Suppressor macrophage treated with lipopolysaccharide for 4 hours (primary cell): ENCODE results near the gene CADPS2.
"Not testable (repeated sequence)": the region's sequence is repeated elsewhere in the genome, so short reads cannot be mapped to it uniquely, and the experiment has no call there.

Experiments
- DNase-seq: peaks from one replicate; pipeline ENCODE4 v3.0.0-alpha.2; 2020

The CADPS2 gene

DNA sequence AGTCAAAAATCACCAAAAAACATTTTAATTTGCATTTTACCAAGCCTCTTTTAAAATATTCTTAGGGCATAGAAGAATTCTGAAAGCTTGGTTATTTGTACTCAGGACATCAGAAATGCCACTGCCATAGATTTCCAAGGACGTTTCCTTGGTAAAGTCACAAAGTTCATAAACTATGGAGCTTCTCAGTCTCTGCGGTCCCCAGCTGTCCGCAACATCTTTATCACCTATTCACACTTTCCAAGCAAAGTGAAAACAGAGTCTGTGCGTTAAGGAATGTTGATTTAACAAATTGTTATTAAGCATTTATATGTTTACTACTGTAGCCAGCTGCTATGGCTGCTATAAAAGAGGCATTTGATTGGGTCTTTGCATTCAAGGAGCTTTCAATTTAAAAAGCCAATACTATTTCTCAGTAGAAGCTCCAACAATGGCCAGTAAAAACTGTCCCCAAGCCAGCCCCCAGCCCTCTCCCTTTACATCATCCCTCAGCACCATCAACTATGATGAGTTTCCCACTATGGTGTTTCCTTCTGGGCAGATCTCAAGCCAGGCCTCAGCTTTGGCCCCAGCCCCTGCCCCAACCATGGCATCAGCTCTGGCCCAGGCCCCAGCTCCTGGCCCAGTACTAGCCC lies 36.8 kb downstream of the CADPS2 start:
- DNase-seq, result no peak

- DNase-seq, result no peak
These were observed 38.3 kb downstream of the CADPS2 start for GRCh38 chr7:122847871-122848473.

GRCh38 chr7:122846591-122846990 lies 39.7 kb downstream of the CADPS2 start:
- DNase-seq, result no peak

DNA sequence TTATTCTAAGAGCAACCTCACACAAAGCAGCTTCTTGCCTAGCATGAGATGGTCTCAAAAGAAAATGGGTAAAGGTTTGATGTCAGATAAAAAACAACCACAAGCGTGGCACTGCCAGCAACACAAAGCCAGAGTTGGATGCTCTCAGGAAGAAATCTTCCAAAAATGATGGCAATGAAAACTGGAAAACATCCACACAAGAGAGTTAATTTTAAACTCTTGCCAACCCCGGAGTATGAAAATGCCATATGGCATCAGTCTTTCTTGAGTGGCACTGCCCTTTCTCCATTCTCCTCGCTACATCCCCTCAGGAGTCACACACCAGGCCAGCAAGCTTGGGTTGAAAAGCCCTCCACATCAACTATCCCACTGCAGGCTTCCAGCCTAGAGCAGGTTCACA lies 41.0 kb downstream of the CADPS2 start:
- no peak for DNase-seq

GRCh38 chr7:122844191-122844988 lies 41.9 kb downstream of the CADPS2 start:
- DNase-seq, result no peak

- no peak for DNase-seq
These were observed 43.3 kb downstream of the CADPS2 start for GRCh38 chr7:122842971-122843370.

- not testable (repeated sequence) for DNase-seq
These were observed 50.0 kb downstream of the CADPS2 start for GRCh38 chr7:122836286-122836685.

GRCh38 chr7:122834571-122834942 lies 51.7 kb downstream of the CADPS2 start:
- not testable (repeated sequence) for DNase-seq

DNA sequence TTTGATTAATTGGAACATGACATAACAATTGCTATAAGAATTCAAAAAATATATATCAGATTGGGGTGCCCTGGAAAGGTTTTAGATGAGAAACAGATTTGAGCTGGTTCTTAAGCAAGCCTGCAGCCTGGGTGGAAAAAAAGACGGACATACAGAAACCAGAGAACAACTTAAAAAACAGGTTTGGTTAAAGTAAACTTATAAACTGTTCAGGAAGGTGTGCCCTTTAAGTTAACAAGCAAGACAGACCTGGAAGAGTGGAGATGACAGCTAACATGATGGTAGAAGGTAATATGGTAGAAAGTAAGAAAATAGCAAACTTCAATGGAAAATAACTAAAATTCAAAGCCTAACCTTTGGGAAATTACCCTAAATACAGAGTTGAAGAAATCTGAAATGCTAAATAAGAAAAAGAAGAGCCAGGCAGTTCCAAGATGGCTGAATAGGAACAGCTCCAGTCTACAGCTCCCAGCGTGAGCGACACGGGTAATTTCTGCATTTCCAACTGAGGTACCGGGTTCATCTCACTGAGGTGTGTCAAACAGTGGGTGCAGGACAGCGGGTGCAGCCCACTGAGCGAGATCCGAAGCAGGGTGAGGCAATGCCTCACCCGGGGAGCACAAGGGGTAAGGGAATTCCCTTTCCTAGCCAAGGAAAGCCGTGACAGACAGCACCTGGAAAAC lies 52.2 kb downstream of the CADPS2 start:
- no peak for DNase-seq

- DNase-seq, result no peak
These were observed 54.8 kb downstream of the CADPS2 start for GRCh38 chr7:122831436-122831835.

DNA sequence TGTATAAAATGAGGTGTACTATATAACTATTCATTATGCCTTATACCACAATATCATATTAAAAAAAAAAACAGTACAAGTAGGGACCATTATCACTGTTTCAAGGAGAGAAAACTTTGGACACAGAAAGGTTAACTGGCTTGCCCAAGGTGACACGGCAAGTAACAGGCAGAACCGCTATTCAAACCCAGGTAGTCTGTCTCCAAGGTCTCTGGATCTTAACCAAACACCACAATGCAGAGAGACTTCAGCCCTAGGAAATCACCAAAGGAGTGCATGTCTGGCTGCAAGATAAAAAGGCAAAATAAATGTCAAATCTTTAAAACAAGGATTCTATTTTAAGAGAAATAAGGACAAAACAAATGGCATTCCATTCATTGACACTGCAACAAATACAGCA lies 56.3 kb downstream of the CADPS2 start:
- no peak for DNase-seq

DNA sequence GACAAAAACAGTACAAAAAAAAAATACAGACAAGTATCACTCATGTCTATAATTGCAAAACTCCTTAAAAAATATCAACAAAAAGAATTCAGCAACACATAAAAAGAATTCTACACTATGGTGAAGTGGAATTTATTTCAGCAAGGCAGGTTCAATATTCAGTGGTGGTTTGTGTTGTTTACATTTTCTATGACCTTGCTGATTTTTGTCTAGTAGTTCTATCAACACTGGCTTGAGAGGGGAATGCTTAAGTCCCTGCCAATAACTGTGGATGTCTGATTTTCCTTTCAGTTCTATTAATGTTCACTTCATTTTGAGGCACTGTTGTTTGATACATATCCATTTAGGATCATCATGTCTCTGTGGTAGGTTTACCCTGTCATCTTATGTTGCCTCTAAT lies 58.5 kb downstream of the CADPS2 start:
- no peak for DNase-seq

DNA sequence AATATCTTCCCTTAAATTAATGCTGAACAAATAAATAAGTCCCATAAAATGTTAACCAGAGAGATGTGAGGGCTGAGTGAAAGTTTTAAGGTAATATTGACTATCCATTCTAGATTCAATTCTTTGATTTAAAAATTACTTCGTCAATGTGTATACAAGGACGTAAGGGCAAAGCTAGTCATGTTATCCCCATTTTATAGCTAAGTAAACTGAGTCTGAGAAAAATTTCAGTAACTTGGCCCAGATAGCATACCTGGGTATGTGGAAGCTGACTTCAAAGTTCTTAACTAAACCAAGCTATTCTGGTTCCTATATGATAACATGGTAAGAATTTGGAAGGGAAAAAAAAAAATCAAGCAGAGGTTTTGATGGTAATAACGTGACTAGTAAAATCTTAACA lies 72.4 kb downstream of the CADPS2 start:
- DNase-seq, result no peak

- no peak for DNase-seq
These were observed 82.4 kb downstream of the CADPS2 start for GRCh38 chr7:122803851-122804250.

GRCh38 chr7:122803323-122803722 lies 82.9 kb downstream of the CADPS2 start:
- DNase-seq, result peak; percentile 0

GRCh38 chr7:122802301-122802751 lies 83.9 kb downstream of the CADPS2 start:
- no peak for DNase-seq

- no peak for DNase-seq
These were observed 94.2 kb downstream of the CADPS2 start for GRCh38 chr7:122791959-122792545.

DNA sequence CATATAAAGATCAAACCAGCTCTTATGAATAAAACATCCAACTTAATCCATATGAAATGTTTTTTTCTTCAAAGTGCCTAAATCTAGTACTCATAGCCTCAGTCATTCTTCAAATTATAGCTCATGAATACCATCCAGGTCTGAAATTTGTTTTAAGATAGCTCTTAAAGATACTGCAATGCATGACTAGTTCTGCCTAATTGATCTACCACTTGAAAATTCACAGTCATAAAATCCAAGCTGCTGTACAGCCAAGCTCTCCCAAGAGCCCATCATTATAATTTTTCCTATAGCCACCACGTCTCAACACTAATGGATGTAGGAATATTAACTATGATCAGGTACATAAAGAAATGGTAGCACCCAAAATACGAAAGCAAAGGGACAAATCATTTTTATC lies 95.7 kb downstream of the CADPS2 start:
- DNase-seq, result no peak

DNA sequence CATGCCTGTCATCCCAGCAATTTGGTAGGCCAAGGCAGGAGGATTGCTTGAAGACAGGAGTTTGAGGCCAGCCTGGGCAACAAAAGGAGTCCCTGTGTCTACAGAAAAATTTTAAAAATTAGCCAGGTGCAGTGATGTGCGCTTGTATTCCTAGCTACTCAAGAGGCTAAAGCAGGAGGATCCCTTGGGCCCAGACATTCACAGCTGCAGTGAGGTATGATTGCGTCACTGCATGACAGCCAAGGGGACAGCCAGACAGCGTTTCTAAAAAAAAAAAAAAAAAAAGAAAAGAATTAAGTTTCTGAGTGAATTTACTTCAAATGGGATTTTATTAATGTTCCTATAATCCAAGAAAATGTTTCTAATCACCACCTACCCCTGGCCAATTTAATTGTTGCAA lies 96.1 kb downstream of the CADPS2 start:
- no peak for DNase-seq

DNA sequence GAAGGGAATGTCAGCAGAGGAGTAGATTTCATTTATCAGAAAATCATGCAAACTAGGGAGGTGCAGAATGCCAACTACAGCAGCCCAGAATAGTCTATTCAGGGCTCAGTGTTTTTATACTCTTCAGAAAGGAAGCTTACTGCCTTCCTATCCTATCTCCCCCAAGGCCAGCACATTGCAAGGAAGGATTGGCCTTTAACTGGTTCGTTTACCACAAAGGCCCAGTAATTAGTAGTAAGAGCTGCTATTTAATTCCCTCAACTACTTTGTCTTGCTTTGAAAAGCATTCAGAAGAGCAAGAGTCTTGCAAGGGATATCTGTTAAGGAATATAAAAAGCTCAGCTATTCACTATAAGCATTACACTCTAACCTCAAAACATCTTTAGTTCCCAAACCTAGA lies 97.1 kb downstream of the CADPS2 start:
- DNase-seq, result no peak

- DNase-seq, result no peak
These were observed 115.4 kb downstream of the CADPS2 start for GRCh38 chr7:122770686-122771335.

DNA sequence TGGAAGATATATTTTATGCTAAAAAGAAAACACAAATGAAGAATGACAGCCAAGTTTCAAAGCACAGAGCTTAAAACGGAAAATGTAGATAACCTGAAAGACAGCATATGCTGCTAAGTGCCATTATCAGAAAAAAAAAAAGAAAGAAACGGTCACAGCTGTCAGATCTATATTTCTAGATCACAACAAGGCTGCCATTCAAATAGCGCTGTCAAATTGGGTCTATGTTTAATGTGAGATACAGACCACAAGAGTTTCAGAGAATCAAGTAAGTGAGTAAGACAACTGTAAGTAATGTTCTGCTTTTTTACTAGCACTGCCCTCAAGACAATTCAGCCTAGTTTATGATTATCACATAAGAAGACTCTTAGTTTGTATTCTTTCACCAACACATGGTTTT lies 117.4 kb downstream of the CADPS2 start:
- no peak for DNase-seq

- DNase-seq, result no peak
These were observed 118.9 kb downstream of the CADPS2 start for GRCh38 chr7:122767339-122767738.
